Fibroblast of pulmonary artery (primary cell): ENCODE data around the gene ZNF479.
"Not testable (repeated sequence)": the region's sequence is repeated elsewhere in the genome, so short reads cannot be mapped to it uniquely, and the experiment has no call there.

Experiments
- DNase-seq: peaks from one replicate; pipeline ENCODE4 v3.0.0-alpha.2; 2010; ENCODE audit warnings: low read depth
- H3K4me3 ChIP-seq: replicated peaks from 2 replicates; pipeline ENCODE4 v1.5.1; 2011; ENCODE audit warnings: low read depth, mild to moderate bottlenecking, control low read depth, low read length, moderate library complexity
- CTCF ChIP-seq: IDR thresholded peaks from 2 replicates; pipeline ENCODE4 v1.5.1; 2011; ENCODE audit warnings: mild to moderate bottlenecking, control low read depth, low read length, inconsistent platforms; ENCODE audit errors: missing control alignments

The ZNF479 gene

GRCh38 chr7:57132336-57132735 is at the start of gene ZNF479:
TSS of gene ZNF479 (minus strand) at chr7:57132436. CDS start at chr7:57132324, 112 bp downstream.
- H3K4me3 ChIP-seq, DNase-seq: not testable (repeated sequence)

- no peak for DNase-seq
- no peak for TF ChIP-seq CTCF
- no peak overlapping the region for H3K4me3 ChIP-seq
Observed at GRCh38 chr7:57182031-57182430, 49.8 kb upstream of the ZNF479 start.

GRCh38 chr7:57181281-57181680 is 49.0 kb upstream of the ZNF479 start:
- no peak for DNase-seq
- H3K4me3 ChIP-seq = no peak overlapping the region

GRCh38 chr7:57179776-57180415 is 47.7 kb upstream of the ZNF479 start:
- no peak for TF ChIP-seq CTCF
- no peak overlapping the region for H3K4me3 ChIP-seq
- no peak for DNase-seq

More at GRCh38 chr7:57181281-57181680, 49.0 kb upstream of the ZNF479 start:
- TF ChIP-seq CTCF = no peak

- no peak for TF ChIP-seq CTCF
- no peak overlapping the region for H3K4me3 ChIP-seq
- DNase-seq = no peak
Observed at GRCh38 chr7:57178768-57179139, 46.5 kb upstream of the ZNF479 start.

GRCh38 chr7:57177856-57178767 is 45.9 kb upstream of the ZNF479 start:
- no peak for DNase-seq
- TF ChIP-seq CTCF = no peak

GRCh38 chr7:57176928-57177635 is 44.8 kb upstream of the ZNF479 start:
- TF ChIP-seq CTCF = no peak
- no peak for DNase-seq

More at GRCh38 chr7:57177856-57178767, 45.9 kb upstream of the ZNF479 start:
- H3K4me3 ChIP-seq = no peak overlapping the region

More at GRCh38 chr7:57176928-57177635, 44.8 kb upstream of the ZNF479 start:
- H3K4me3 ChIP-seq = no peak overlapping the region
